ENCODE results near the gene HMGN1. TPM values are rescaled to one million over a fixed set of nuclear protein-coding genes. Genes with fewer than 3 reads are reported as not detected.

Gene HMGN1
- polyA plus RNA-seq, 1 of the 3 experiments (the other 2 are of a cell fraction), result 219 TPM

- no peak for DNase-seq
- H4K20me1 ChIP-seq (ENCODE audit: insufficient read depth), result no peaks in the 10 kb centered on the region
- CTCF ChIA-PET, result interaction anchor here (1.5 kb wide), 1 partner anchor 13 kb away, joined by 3 read pairs; no protein-coding TSS in a partner anchor
- no peak overlapping the region for H3K9ac ChIP-seq
- H3K27me3 ChIP-seq (ENCODE audit: insufficient read depth), result no peaks in the 10 kb centered on the region
- no peaks in the 10 kb centered on the region for H3K9me3 ChIP-seq
- H3K79me2 ChIP-seq (ENCODE audit: insufficient read depth), result no peaks in the 10 kb centered on the region
- no peak overlapping the region for H3K4me3 ChIP-seq (ENCODE audit: low read depth in 2 of 2, low read length in 1 of 2)
- TF ChIP-seq USF2 (IDR thresholded peaks at IDR 0.05; ENCODE audit: borderline replicate concordance, low read depth, low read length), result no peak
- TF ChIP-seq RAD21 (IDR thresholded peaks at IDR 0.05; ENCODE audit: low read length), result no peak
- no peak overlapping the region for H3K27ac ChIP-seq (ENCODE audit: low read depth in 2 of 2, low read length in 1 of 2)
- no peaks in the 10 kb centered on the region for H3K36me3 ChIP-seq (replicated peaks in 1 of 2; ENCODE audit: control insufficient read depth in 1 of 2, insufficient read depth in 2 of 2, low read length in 1 of 2)
- no peaks in the 10 kb centered on the region for H3K9me2 ChIP-seq
- H3K4me2 ChIP-seq, result no peak overlapping the region
- WGBS (ENCODE audit: low lambda C conversion rate), result 80% methylated on average over 8 of the region's 8 CpGs
- H3F3A ChIP-seq (replicated peaks; ENCODE audit: insufficient read depth), result no peaks in the 10 kb centered on the region
- no peaks in the 10 kb centered on the region for H3K4me1 ChIP-seq (ENCODE audit: control insufficient read depth in 1 of 2, insufficient read depth in 2 of 2, low read depth in 1 of 2, low read length in 1 of 2)
- POLR2A ChIA-PET, result no interaction called here
- no peak overlapping the region for H2AFZ ChIP-seq (ENCODE audit: low read depth)
Observed at GRCh38 chr21:39332175-39332574, 16.7 kb downstream of the HMGN1 start.

- Histone ChIP-seq H3F3A (replicated peaks; ENCODE audit: insufficient read depth) (no peaks in the 10 kb centered on the region), H3K9ac (no peak overlapping the region), H3K4me2 (no peak overlapping the region), H3K4me1 (ENCODE audit: control insufficient read depth in 1 of 2, insufficient read depth in 2 of 2, low read depth in 1 of 2, low read length in 1 of 2) (no peaks in the 10 kb centered on the region), H3K27me3 (ENCODE audit: insufficient read depth) (no peaks in the 10 kb centered on the region), H3K36me3 (replicated peaks in 1 of 2; ENCODE audit: control insufficient read depth in 1 of 2, insufficient read depth in 2 of 2, low read length in 1 of 2) (no peaks in the 10 kb centered on the region), H3K27ac (ENCODE audit: low read depth in 2 of 2, low read length in 1 of 2) (no peak overlapping the region), H3K4me3 (ENCODE audit: low read depth in 2 of 2, low read length in 1 of 2) (no peak overlapping the region), H3K79me2 (ENCODE audit: insufficient read depth) (no peaks in the 10 kb centered on the region), H4K20me1 (ENCODE audit: insufficient read depth) (no peaks in the 10 kb centered on the region), H3K9me3 (no peaks in the 10 kb centered on the region), H3K9me2 (no peaks in the 10 kb centered on the region), H2AFZ (ENCODE audit: low read depth) (no peak overlapping the region)
- TF ChIP-seq RAD21 (IDR thresholded peaks at IDR 0.05; ENCODE audit: low read length) (no peak), EP300 (IDR thresholded peaks at IDR 0.05; ENCODE audit: borderline replicate concordance in 1 of 2, low read depth in 1 of 2, low read length in 1 of 2) (no peak), USF1 (IDR thresholded peaks at IDR 0.05; ENCODE audit: borderline replicate concordance, low read depth) (no peak), YY1 (IDR thresholded peaks at IDR 0.05; ENCODE audit: low read depth) (no peak), PBX3 (IDR thresholded peaks at IDR 0.05) (no peak), MXI1 (IDR thresholded peaks at IDR 0.05; ENCODE audit: low read depth, low read length) (no peak), RCOR1 (IDR thresholded peaks at IDR 0.05; ENCODE audit: low read length) (no peak), SMC3 (IDR thresholded peaks at IDR 0.05; ENCODE audit: low read depth, low read length) (no peak), FOXM1 (IDR thresholded peaks at IDR 0.05; ENCODE audit: low read depth) (no peak), ELF1 (IDR thresholded peaks at IDR 0.05) (no peak), TAF1 (IDR thresholded peaks at IDR 0.05; ENCODE audit: borderline replicate concordance, low read depth, low read length) (no peak), TCF12 (IDR thresholded peaks at IDR 0.05) (no peak), CTCF (IDR thresholded peaks at IDR 0.05) (no peak), TEAD4 (IDR thresholded peaks at IDR 0.05; ENCODE audit: borderline replicate concordance, insufficient read depth) (no peak), CHD2 (IDR thresholded peaks at IDR 0.05; ENCODE audit: low read length, partially characterized antibody) (no peak), FOSL2 (IDR thresholded peaks at IDR 0.05; ENCODE audit: borderline replicate concordance, low read depth) (no peak), EZH2phosphoT487 (IDR thresholded peaks at IDR 0.05; ENCODE audit: borderline replicate concordance, low read depth) (no peak)
- ChIA-PET POLR2A (no interaction called here), CTCF (interaction anchor here (1.0 kb wide), 1 partner anchor 16 kb away, joined by 4 read pairs; no protein-coding TSS in a partner anchor)
- DNase-seq, result no peak
- WGBS (ENCODE audit: low lambda C conversion rate), result 88% methylated on average over 6 of the region's 6 CpGs
Observed at GRCh38 chr21:39330001-39330400, 18.9 kb downstream of the HMGN1 start.

Measured in SK-N-SH (cell line).